Activated CD8-positive, alpha-beta memory T cell treated with anti-CD3 and anti-CD28 coated beads, Interleukin-2, amount 50 U/mL, for 4 hours (primary cell): ENCODE data around the gene PRSS48.
"Not testable (repeated sequence)": the region's sequence is repeated elsewhere in the genome, so short reads cannot be mapped to it uniquely, and the experiment has no call there.

Source experiments
- DNase-seq: peaks from one replicate; pipeline ENCODE4 v3.0.0-alpha.2; 2020

The PRSS48 gene

DNA sequence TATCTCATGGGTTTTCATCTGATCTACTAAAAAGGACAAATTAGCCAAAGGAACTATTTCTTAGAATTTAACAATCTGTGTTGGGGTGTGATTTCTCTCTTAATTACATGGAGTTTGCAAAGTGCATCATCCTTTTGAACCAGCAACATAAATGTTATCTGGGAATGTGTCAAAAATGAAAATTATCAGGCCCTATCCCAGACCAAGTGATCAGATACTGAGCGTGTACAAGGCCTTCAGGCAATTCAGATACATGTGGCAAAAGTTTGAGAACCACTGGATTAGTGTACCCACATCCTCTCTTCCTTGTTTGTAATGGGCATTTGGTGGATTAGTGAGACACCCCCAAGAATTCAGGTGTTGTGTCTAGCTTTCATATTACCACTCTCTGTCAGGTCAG is 44.6 kb downstream of the PRSS48 start:
- DNase-seq: no peak

DNA sequence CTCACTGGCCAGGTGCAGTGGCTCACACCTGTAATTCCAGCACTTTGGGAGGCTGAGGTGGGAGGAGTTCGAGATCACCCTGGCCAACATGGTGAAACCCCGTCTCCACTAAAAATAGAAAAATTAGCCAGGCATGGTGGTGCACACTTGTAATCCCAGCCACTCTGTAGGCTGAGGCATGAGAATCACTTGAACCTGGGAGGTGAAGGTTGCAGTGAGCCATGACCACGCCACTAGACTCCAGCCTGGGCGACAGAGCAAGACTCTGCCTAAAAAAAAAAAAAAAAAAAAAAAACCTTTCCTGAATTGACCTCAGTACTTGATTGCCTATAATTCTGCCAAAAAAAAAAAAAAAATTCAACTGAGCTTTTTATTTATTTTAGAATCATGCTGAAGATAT is 45.2 kb downstream of the PRSS48 start:
- DNase-seq: not testable (repeated sequence)

DNA sequence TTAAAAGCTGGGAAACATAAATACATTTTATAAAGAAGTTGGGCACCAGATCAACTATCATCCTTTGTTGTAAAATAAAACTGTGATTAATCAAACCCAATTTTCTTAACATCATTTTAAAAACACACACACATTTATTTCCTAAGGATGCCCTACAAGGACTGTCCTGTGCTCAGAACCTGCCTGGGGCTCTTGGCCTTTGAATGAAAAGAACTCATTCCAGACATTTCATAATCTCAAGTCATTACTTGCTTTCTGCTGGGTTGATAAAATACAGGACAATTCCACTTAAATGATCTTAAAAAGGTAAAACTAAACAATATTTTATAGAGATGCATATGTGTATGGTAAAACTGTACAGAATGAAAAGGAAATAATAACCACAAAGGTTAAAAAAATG is 45.6 kb downstream of the PRSS48 start:
- DNase-seq: no peak

DNA sequence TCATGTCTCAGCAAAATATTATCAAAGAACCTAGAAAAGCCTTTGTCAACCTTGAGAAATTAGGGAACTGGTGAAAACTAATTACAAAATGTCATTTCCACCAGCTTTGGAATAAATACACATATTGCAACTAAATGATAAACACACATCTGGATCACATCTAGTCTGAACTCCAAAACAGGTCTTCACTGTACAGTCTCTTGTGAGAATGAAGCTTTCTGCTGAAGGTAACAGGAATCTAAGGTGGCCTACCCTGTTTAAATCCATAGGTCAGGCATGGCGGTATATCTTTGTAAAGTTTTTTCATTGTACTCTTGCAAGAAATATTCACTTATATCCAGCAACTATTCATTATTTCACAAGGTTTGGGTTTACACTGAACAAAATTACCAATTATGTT is 46.7 kb downstream of the PRSS48 start:
- no peak for DNase-seq

DNA sequence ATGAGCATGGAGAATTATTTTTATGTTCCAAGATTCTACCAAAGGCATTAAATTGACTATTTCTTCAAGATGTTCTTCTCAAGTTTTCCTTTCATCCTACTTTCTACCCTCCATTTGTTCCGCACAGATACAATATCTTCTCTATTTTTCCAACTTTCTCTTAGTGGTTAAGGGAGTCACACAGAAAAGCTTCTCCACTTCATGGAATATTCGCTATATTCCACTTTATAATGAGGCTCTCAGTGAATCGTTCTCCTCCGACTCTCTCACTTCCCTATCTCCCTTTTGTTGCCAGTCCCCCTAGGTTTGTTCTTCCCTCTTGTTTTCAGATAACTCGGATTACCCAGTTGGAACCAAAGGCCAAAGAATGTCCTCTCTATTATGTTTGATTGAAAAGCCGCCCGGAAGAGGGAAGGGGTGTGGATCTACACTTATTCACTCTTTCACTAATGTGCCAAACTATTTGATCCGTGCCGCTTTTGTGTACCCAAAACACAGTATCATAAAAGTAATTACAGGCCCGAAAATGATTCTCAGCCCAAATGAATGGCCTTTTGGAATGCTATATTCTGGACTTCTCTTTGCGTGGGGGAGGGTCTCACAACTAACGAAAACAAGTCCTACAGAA is 47.3 kb downstream of the PRSS48 start:
- DNase-seq: no peak

DNA sequence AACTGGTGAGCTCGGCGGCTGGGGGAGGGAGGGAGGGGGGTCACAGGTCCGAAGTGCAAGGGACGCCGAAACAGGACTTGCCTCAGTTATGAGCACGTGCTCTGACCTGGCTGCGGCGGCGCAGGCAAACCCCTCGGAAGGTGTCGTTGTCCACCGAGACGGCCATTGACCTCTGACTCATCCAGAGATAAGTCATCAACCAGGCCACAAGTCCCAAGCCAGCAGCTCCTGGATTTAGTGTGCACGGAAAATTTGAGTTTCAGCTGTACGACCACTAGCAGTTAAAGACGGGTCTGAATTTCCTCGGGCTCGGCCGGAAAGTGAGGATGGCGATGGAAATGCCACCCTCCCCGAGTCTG is 47.8 kb downstream of the PRSS48 start:
- no peak for DNase-seq

DNA sequence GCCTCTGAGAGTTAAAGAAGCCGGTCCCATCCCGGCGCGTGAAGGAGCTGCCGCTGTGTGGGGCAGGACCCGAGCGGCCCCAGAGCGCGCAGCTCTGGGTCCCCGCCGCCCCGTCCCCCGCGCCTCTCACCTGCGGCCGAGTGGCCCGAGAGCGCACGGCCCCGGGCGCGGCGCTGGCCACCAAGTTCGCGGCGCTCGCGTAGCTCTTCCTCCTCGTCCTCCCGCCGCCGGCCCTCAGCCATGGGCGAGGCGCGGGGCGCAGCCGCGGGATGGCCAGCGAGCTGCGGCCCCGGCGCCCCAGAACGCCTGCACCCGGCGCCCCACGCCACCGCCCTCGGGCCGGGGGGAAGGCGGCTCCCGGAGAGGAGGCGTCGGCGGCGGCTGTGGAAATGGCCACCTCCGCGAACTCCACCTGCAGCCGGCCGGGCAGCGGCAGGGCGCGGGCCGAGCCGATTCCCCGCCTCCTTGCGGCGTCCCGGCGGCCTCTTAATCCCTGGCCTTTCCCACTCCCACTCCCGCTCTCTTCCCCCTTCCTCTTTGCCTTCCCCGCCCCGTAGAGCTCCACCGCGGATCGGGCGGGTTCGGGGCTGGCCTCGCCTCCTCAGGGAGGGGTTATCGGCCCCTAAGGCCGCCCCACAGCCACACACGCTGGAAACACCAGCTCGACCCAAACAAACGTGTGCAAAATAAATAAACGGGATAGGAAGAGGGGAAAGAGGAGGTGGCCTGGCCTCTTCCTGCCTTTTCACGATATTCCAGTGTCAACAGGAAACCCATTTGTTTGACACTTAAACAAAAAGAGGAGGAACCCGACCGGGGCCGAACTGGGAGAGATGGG is 48.4 kb downstream of the PRSS48 start, which contains the start of gene SH3D19:
SH3D19 (minus strand) TSS at position 495 of the 838 bp plus-strand sequence; CDS start at position 242, 253 bp downstream.
- DNase-seq: no peak

DNA sequence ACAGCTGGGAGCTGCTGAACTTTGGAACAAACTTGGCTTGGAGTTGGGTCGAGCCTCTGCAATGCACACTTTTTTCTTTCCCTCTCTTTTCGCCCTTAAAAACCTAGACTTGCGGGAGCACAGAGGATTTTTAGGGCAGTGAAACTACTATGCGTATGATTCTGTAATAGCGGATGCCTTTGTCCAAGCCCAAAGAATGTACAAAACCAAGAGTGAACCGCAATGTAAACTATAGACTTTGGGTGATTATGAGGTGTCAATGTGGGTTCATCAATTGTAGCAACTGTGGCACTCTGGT is 48.9 kb downstream of the PRSS48 start:
- DNase-seq: no peak

DNA sequence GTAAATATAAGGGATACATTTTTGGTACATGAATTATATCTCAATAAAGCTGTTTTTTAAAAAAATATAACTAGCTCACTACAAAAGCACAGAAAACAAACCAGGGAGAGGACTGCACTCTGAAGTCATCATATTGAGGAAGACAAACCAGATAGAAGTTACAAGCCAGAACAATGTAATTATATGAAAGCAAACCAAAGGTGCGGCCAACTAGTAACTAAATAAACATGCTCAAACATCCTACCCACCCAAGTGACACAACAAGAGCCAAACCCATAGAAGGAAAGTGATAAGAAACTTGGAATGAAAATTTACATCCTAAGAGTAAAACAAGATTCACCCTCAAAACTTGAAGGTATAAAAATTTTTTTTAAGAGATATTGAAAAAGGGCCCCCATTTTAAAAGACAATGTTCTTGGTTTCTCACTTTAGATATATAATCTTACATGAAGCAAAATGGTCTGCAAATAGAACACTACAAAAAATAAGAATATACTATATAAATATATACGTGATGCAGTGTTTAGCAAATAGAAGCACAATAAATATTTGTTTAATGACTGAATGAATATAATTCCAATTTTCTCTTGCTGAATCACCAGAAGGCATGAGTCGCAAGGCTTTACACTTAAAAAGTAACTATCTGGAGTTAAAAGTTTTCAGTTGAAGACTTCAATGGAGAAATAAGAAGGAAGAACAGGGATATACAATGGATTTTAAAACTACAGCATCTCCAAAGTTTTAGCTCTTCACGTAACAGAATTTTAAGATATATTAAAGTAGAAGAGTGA is 52.5 kb downstream of the PRSS48 start:
- DNase-seq: no peak

DNA sequence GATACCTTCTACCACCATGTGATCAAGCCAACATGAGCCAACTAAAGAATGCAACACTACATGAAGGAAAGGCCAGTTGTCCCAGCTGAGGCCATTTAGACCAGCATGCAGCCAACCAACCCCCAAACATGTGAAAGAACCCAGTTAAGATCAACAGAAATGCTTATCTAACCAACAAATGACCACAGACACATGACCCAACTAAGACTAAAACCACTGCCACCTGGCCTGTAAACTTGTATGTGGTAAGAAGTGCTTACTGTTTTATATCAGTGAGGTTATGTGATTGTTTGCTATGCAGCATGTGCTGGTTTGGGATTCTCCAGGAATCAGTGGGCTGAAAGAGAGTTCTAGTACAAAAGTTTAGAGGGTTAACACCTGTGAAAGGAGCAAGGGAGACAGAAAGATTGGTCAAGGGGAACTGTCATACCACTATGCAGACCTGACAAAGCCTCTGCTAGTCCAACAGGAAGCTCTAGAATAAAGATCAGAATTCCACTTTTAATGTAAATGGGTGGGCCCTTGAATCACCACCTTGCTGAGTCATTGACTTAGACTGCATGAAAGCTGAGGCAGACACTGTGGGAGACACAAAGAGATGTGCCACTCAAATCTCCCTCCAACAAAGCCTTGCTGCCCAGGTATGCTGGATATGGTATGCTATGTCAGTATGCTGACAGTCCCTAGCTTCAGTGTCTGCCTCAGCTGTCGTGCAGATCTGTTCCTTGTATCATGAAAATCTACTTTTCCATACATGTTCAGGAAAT is 54.5 kb downstream of the PRSS48 start:
- no peak for DNase-seq

DNA sequence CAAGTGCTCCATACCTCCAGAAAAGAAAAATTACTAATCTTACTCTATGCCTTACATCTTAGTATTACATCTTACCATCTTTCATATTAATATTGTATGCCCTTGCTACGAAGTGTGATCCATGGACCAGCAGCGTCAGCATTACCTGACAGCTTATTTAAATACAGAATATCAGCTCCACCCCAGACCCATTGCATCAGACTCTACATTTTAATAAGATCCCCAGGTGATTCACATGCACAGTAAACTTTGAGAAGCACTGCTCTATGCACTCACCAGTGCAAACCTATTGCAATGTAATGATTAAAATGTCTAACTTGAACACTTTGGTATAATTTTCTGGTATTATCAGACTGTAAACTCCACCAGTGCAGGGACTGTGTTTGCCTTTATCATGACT is 62.5 kb downstream of the PRSS48 start:
- no peak for DNase-seq

DNA sequence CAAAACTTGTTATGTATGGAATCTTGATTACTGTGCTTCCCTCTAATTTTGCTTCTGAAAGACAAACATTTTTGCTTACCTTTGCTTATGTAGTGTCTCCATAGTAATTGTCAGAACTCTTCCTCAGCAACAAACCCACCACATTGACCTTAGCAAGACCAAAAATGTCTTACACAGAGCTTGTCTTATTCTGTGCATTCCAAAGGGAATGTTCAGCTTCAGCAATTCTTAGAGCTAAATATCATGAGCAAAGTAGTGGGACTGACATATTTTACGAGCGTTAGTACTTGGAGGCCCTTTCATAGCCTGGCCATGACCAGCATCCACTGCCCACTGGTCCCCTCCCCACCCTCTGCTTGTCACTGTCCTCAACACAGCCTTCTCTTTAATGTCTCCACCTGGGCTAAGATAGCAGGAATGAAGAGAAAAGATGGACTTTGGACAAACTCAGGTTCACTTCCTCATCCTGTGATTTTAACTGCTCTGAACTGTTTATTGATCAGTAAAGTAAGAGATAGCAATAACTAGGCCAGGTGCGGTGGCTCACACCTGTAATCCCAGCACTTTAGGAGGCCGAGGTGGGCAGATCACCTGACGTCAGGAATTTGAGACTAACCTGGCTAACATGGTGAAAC is 63.9 kb downstream of the PRSS48 start:
- no peak for DNase-seq
